G401 (cell line): ENCODE measurements around the gene TNNC1. TPM values are rescaled to one million over a fixed set of nuclear protein-coding genes. Genes with fewer than 3 reads are reported as not detected.

Experiments
- DNase-seq: peaks from one replicate; pipeline ENCODE4 v3.0.0-alpha.2; 2015; ENCODE audit warnings: low spot score
- in situ Hi-C: cut with HindIII; loops from 2 replicates; pipeline ENCODE4 v1.10.0; 2016; ENCODE audit warnings: low sequenced_read_pairs, mixed read lengths
- total RNA-seq: library from RNA; depleted of rRNA; stranded (reverse); fragments of >200 nt; shearing (Covaris generic); gene quantifications from 2 replicates; pipeline ENCODE4 v1.2.3, GENCODE V29; 2014; rRNA removed

TNNC1 gene
- total RNA-seq = 86.7 and 117 TPM in 2 replicates

DNA sequence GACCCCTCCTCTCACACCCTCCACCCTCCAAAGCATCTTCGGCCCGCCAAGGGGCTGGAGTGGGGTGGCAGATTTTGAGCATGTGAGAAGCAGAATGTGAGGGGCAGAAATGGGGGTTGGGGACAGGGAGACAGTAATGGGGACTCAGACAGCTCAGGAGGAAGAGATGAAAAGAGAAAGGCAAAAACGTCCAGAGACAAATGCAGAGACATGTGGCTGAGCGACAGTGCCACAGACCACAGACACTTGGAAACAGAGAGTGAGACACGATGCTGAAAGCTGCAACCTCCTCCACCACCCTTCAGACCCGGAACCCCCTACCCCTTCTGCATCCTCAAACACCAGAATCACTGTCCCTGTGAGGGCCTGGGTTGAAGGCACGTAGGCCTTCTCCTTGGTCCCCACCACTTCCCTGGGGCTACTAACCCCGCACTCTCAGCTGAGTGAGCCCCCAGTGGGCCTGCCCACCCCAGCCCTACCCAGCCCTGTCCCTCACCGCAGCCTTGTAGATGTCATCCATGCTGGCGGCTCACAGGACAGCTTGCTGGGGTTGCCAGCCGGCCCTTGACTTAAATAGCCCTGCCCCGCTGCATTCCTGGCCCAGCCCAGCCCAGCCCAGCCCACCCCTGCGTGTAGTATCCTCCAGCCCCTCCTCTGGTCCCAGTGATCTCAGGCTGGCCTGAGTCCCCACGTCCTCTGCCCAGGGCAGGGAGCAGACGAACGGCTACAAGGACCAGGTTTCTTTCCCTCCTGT, at the start of gene TNNC1:
Gene TNNC1 (minus strand): TSS at position 546 of the 754 bp plus-strand sequence. CDS start 26 bp downstream, at position 520.
- in situ Hi-C loops = no loop called here
- DNase-seq = no peak

DNA sequence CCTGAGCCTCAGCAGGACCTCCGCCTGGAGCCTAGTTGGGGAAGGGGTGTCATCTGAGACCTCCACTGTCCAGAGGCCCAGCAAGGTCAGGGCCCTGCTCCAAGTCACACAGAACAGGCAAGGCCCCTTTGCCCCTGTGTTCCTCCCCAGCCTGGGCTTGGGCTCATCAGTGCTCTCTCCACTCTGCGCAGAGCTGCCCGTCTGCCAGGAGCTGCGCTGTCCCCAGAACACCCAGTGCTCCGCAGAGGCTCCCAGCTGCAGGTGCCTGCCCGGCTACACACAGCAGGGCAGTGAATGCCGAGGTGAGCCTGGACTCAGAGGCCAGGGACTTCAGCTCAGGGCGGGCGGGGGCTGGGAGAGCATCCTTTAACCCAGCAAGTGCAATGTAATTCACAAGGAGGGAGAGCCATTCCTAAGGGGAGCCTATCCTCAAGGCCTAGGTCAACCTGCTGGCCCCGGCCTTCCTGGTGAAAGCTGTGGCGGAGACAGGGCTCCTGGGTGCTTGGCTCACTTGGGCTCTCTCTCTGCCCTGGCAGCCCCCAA, 49.0 kb upstream of the TNNC1 start:
- in situ Hi-C loops = no loop called here
- no peak for DNase-seq

DNA sequence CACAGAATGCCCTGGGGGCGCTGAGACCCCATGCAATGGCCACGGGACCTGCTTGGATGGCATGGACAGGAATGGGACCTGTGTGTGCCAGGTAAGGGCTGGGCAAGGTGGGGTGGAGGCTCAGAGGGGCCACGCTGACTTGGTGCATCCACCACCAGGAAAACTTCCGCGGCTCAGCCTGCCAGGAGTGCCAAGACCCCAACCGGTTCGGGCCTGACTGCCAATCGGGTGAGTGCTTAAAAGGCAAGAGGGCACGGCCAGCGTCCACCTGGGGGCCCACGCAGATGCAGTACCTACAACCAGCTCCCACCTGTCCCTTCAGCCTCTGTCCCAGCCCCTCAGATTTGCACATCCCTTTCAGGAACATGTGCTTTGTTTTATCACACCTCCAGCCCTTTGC, 48.2 kb upstream of the TNNC1 start:
- in situ Hi-C loops = no loop called here
- no peak for DNase-seq

- in situ Hi-C loops = no loop called here
- no peak for DNase-seq
Observed at GRCh38 chr3:52501046-52501445, 47.2 kb upstream of the TNNC1 start.

DNA sequence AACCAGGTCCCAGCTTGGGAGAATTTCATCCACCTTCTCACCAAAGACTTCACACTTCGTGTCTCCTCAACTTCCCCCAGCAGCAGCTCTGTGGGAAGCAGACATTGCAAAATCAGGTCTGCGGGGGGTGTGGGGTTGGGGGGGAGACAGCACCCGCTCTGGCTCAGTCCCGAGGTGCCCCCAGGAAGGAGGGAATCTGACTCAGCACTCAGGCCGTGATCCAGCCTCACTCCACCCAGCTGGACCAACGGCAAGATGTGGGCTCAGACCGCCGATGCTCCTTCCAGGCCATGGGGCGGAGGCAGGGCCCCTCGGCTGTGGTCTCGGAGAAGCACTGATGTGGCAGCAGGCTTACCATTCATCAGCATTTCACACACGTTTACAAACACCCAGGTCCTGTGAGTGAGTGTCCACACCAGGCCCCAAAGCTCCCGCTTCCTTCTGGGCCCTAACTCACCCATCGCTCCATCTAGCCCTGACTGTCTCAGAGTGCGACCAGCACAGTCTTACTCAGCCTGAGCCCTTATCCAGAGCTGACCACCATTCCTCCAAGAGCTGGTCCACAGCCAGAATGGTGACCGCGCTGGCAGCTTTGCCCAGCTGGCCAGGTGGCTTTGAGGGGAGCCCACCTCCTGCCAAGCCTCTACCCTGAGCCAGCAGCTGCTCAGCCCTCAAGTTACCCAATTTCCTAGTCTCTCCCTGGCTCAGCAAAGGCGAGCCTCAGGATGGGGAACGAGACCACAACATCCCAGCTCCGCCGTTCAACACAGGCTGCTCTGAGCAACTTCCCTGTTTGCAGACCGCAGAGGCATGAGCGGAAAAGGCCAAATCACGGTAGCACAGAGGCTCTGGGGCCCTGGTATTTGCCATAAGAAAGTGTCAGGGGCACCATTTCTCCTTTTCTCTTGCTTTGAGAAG, 44.6 kb upstream of the TNNC1 start:
- in situ Hi-C loops = no loop called here
- no peak for DNase-seq

DNA sequence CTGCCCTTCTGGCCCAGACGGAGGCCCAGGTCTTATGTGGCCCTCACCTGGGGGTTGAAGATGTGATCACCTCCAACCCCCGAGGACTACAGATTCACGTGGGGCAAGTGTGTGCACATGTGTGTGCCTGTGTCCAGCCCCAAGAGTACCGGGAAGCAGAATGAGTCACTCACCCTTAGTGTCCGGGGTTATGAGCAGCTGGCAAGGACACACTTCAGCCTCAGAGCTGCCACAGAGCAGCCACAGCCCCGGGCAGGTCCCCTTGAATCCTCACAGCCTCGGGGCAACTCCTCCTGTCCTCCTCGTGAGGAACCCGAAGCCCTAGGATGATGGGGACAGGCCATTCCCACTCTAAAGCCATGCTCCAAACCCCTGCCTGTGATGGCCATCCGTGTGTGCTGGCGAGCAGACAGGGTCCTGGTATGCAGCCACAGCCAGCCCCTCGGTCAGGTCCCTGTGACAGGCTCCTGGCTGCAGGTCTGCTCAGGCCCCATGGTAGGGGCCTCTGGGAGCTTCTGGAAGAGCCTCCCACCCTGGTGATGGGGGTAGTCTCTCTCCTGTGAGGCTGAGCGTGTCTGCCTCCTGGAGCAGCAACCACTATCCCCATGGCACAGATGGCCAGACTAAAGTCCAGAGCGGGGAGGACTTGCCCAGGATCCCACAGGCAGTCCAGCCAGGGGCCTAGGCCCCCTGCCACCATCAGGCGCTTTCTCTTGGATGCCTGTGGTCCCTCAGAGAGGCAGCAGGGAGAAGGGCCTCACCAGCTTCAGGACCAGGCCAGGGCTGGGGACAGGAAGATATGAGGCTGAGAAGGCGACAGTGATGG, 42.1 kb upstream of the TNNC1 start:
- in situ Hi-C loops = no loop called here
- no peak for DNase-seq

- no peak for DNase-seq
- in situ Hi-C loops = no loop called here
Observed at GRCh38 chr3:52494886-52495495, 41.1 kb upstream of the TNNC1 start, which contains the start of gene STAB1. Gene STAB1, plus strand, starts transcription at chr3:52495338. Its CDS starts 76 bp downstream, at chr3:52495414.

DNA sequence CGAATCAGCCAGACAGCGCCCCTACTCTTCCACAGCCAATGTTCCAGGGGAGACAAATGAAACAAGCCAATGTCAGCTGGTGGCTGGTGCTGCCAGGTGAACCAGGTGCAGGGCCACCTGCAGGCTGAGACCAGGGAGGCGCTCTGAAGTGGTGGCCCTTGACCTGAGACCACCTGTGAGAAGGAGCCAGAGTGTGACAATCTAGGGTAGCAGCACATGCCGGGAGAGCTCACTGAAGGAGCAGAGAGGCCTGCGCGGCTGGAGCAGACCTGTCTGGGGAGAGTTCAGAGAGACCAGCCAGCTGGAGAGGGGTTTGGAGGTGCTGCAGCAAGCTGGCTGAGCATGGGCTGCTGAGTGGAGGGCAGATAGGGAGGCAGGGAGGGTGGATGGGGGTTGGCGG, 40.6 kb upstream of the TNNC1 start:
- in situ Hi-C loops = no loop called here
- no peak for DNase-seq

GRCh38 chr3:52493232-52494017, 39.6 kb upstream of the TNNC1 start:
- no peak for DNase-seq
- in situ Hi-C loops = no loop called here

DNA sequence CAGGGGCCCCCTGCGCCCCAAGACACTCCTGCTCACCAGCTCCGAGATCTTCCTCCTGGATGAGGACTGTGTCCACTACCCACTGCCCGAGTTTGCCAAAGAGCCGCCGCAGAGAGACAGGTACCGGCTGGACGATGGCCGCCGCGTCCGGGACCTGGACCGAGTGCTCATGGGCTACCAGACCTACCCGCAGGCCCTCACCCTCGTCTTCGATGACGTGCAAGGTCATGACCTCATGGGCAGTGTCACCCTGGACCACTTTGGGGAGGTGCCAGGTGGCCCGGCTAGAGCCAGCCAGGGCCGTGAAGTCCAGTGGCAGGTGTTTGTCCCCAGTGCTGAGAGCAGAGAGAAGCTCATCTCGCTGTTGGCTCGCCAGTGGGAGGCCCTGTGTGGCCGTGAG, 38.2 kb upstream of the TNNC1 start:
- in situ Hi-C loops = no loop called here
- no peak for DNase-seq

DNA sequence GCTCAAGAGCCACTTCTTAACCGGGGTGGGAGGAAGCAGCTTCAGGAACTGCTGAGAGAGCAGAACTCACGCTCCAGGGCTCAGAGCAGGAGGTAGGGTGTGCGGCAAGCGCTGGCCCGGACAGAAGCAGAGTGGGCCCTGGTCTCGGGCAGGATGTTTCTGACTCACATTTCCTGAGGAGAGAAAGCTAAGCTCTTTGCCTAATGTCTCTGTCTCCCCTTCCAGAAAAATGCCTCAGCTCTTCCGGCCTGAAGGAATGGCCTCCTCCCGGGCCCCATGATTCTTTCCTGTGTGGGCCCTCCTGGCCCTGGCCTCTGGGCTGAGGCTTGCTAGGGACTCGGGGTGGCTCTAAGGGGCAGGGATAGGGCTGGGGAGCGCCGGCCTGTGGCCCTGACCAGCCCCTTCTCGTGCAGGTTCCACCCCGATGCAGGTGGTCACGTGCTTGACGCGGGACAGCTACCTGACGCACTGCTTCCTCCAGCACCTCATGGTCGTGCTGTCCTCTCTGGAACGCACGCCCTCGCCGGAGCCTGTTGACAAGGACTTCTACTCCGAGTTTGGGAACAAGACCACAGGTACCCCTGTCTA, 37.2 kb upstream of the TNNC1 start:
- DNase-seq = no peak
- in situ Hi-C loops = no loop called here

DNA sequence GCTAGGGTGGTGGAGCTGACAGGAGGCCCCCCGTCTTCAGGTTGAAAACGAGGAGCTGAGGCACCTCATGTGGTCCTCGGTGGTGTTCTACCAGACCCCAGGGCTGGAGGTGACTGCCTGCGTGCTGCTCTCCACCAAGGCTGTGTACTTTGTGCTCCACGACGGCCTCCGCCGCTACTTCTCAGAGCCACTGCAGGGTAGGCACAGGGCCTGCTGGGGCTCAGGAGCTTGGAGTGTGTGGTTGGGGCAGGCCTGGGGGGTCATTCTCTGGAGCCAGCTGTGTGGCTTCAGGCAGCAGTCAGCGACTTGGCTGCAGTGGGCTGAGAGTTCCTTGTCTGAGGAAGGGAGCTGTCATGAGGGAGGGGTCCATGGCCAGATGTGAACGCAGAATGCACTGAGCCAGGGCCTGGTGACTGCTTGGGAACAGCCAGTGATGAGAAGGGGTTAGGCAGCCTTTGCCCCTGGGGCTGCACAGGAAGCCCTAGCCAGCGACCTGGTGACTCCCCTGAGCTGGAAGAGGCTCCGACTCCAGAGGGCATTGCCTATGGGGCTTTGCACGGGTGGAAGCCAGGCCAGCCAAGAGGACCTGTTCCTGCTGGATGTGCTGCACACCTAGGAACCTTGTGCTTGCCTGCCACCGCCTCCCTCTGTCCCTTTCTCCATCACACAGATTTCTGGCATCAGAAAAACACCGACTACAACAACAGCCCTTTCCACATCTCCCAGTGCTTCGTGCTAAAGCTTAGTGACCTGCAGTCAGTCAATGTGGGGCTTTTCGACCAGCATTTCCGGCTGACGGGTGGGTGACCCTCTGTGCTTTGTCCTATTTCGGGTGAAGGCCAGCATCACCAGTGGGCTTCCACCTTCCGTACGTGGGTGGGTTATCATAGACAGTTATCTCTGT, 36.4 kb upstream of the TNNC1 start:
- in situ Hi-C loops = no loop called here
- DNase-seq = no peak

DNA sequence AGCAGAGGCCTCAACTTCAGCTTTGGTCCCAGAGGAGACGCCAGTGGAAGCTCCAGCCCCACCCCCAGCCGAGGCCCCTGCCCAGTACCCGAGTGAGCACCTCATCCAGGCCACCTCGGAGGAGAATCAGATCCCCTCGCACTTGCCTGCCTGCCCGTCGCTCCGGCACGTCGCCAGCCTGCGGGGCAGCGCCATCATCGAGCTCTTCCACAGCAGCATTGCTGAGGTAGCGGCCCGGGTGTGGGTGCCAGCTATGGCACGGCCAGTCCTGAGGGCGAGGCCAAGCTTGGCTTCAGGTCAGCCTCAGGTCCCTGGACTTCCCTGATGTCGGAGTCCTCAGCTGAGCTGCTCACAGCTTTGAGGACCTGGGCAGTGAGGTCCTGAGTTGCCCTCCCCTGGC, 35.6 kb upstream of the TNNC1 start:
- DNase-seq = no peak
- in situ Hi-C loops = loop anchor here (10.0 kb wide), 1 partner anchor 155 kb away; no protein-coding TSS in a partner anchor

GRCh38 chr3:52488746-52489145, 34.9 kb upstream of the TNNC1 start:
- in situ Hi-C loops = loop anchor here (10.0 kb wide), 1 partner anchor 156 kb away; no protein-coding TSS in a partner anchor
- DNase-seq = no peak

- in situ Hi-C loops = loop anchor here (10.0 kb wide), 1 partner anchor 157 kb away; no protein-coding TSS in a partner anchor
- no peak for DNase-seq
Observed at GRCh38 chr3:52487788-52488691, 34.2 kb upstream of the TNNC1 start.
